Endothelial cell of umbilical vein (primary cell): Measurements from ENCODE around the gene PNMA1. TPM values are rescaled to one million over a fixed set of nuclear protein-coding genes. Genes with fewer than 3 reads are reported as not detected.

Source experiments
- BruUV-seq: library from RNA; stranded (reverse); fragments of 400-500 nt; replicated peaks from 2 replicates; lab custom pipeline; 2021; lab: Mats Ljungman, UMichigan
- CTCF ChIA-PET: fragments of 300-600, 350-600 bp; sonication (Branson Sonifier 250); formaldehyde crosslinking; loops from one replicate; lab custom pipeline; 2021; ENCODE audit warnings: antibody characterized with exemption, inconsistent platforms; lab: Charles Lee
- POLR2A ChIA-PET: fragments of 300-600, 350-600 bp; sonication (Branson Sonifier 250); formaldehyde crosslinking; loops from one replicate; lab custom pipeline; 2021; ENCODE audit warnings: antibody characterized with exemption, inconsistent platforms; lab: Charles Lee
- DNase-seq: peaks from one replicate; pipeline ENCODE4 v3.0.0-alpha.2; 2011; ENCODE audit warnings: low read depth, low spot score
- FAIRE-seq: peaks from 2 replicates; lab custom pipeline; 2011; peaks lifted over from hg19 to GRCh38; lab: Jason Lieb, UNC
- H2AFZ ChIP-seq: 2 replicates; pipeline ENCODE4 v1.6.0; 2012; ENCODE audit warnings: low read depth, low read length, control low read depth, inconsistent platforms
- H3K27ac ChIP-seq: 2 replicates; pipeline ENCODE4 v1.5.1; 2011; ENCODE audit warnings: low read depth, mild to moderate bottlenecking, control low read depth, low read length, moderate library complexity; ENCODE audit not compliant: insufficient read depth
- H3K27me3 ChIP-seq, 2 experiments: 2 replicates each; pipeline versions ENCODE4 v1.6.0 to v1.6.1; 2011; ENCODE audit warnings: low read length in 2 of 2, mixed read lengths in 1 of 2; ENCODE audit not compliant: control insufficient read depth in 2 of 2, insufficient read depth in 2 of 2
- H3K36me3 ChIP-seq, 2 experiments: 2 replicates in 1 of 2; 3 replicates in 1 of 2; pipeline ENCODE4 v1.5.1; 2011; ENCODE audit warnings: low read length in 2 of 2, mild to moderate bottlenecking in 1 of 2, moderate library complexity in 1 of 2; ENCODE audit not compliant: control insufficient read depth in 2 of 2, insufficient read depth in 2 of 2; ENCODE audit errors: extremely low read depth in 1 of 2
- H3K4me1 ChIP-seq: 3 replicates; pipeline ENCODE4 v1.5.1; 2011; ENCODE audit warnings: mild to moderate bottlenecking, low read length; ENCODE audit not compliant: control insufficient read depth, insufficient read depth; ENCODE audit errors: extremely low read depth
- H3K4me2 ChIP-seq: 2 replicates; pipeline ENCODE4 v1.6.1; 2011; ENCODE audit warnings: low read length, control low read depth, mixed read lengths; ENCODE audit not compliant: insufficient read depth
- H3K4me3 ChIP-seq, 3 experiments: fragments of 200-600 bp in 1 of 3; sonication (generic), shearing (Covaris generic) in 1 of 3; replicated peaks in 1 of 3; 2 replicates each; pipeline ENCODE4 v1.5.1; 2011 to 2016; ENCODE audit warnings: control low read depth in 3 of 3, low read length in 3 of 3, mild to moderate bottlenecking in 2 of 3, inconsistent platforms in 1 of 3, low read depth in 1 of 3, moderate library complexity in 1 of 3; ENCODE audit not compliant: insufficient read depth in 1 of 3
- H3K79me2 ChIP-seq: 2 replicates; pipeline ENCODE4 v1.6.0; 2012; ENCODE audit warnings: low read length, inconsistent platforms; ENCODE audit not compliant: control insufficient read depth, insufficient read depth
- H3K9ac ChIP-seq: replicated peaks from 2 replicates; pipeline ENCODE3; 2011; ENCODE audit warnings: low read length, control low read depth; ENCODE audit not compliant: insufficient read depth; ENCODE audit errors: extremely low read depth
- H3K9me1 ChIP-seq: replicated peaks from 3 replicates; pipeline ENCODE4 v1.6.0; 2011; ENCODE audit warnings: mild to moderate bottlenecking, low read length; ENCODE audit not compliant: control insufficient read depth, insufficient read depth; ENCODE audit errors: extremely low read depth
- H3K9me3 ChIP-seq: replicated peaks from 2 replicates; pipeline ENCODE4 v1.5.1; 2012; ENCODE audit warnings: low read length, inconsistent platforms; ENCODE audit not compliant: control insufficient read depth, insufficient read depth
- H4K20me1 ChIP-seq: replicated peaks from 2 replicates; pipeline ENCODE3; 2011; ENCODE audit warnings: mild to moderate bottlenecking, low read length; ENCODE audit not compliant: control insufficient read depth, insufficient read depth; ENCODE audit errors: extremely low read depth
- CTCF ChIP-seq, 2 donors: IDR thresholded peaks; 1 replicate in 1 of 2; 2 replicates in 1 of 2; pipeline ENCODE4 v1.5.1; 2011; ENCODE audit warnings: low read length in 2 of 2, mild to moderate bottlenecking in 2 of 2, moderate library complexity in 2 of 2, control low read depth in 1 of 2, inconsistent platforms in 1 of 2, low read depth in 1 of 2; ENCODE audit not compliant: insufficient read depth in 1 of 2; ENCODE audit errors: extremely low read depth in 1 of 2
- FOS ChIP-seq: IDR thresholded peaks from 2 replicates; pipeline ENCODE4 v1.6.1; 2011; ENCODE audit warnings: mild to moderate bottlenecking, low read length, moderate library complexity, borderline replicate concordance; ENCODE audit not compliant: insufficient read depth
- JUN ChIP-seq: IDR thresholded peaks from 2 replicates; pipeline ENCODE4 v1.6.1; 2011; ENCODE audit warnings: borderline replicate concordance, low read depth; ENCODE audit not compliant: insufficient read length, insufficient read depth
- MYC ChIP-seq: IDR thresholded peaks from one replicate; pipeline ENCODE4 v1.6.1; 2011; ENCODE audit warnings: mild to moderate bottlenecking, low read depth, low read length
- POLR2AphosphoS5 ChIP-seq: IDR thresholded peaks from 2 replicates; pipeline ENCODE4 v1.6.1; 2012; ENCODE audit warnings: low read depth, mild to moderate bottlenecking, control low read depth, low read length, moderate library complexity; ENCODE audit not compliant: insufficient read depth
- dilution Hi-C: fragments of 300-500 bp; cut with MboI; formaldehyde crosslinking; loops from one replicate; pipeline ENCODE4 v1.15.0; 2019; ENCODE audit warnings: low sequenced_read_pairs; ENCODE audit not compliant: extremely low pct_ligation_motif_present
- intact Hi-C: fragments of 100-400 bp; cut with micrococcal nuclease; formaldehyde crosslinking; loops from one replicate; pipeline ENCODE4 v1.10.0; 2022
- polyA plus RNA-seq, 4 experiments: library from polyadenylated mRNA; depleted of rRNA in 3 of 4; stranded (reverse) in 3 of 4; unstranded in 1 of 4; fragments of >200 nt; gene quantifications; 2 replicates each; pipeline versions ENCODE4 v1.2.1 to v1.2.3, GENCODE V29; 2011 to 2012; ENCODE audit warnings: missing spikeins in 1 of 4
- total RNA-seq: library from RNA; stranded (reverse); gene quantifications from 2 replicates; pipeline ENCODE4 v1.2.3, GENCODE V29; 2021

The PNMA1 gene
- total and polyA plus RNA-seq, 2 donors (not counting 3 experiments of a cell fraction or from before 2014, with no cell fraction given), result 29.8 to 82.6 TPM

GRCh38 chr14:73722581-73722980 lies 8.4 kb upstream of the PNMA1 start:
- intact Hi-C loops, result no loop called here

More at GRCh38 chr14:73722581-73722980, 8.4 kb upstream of the PNMA1 start:
- no TSS peak for BruUV-seq
- Histone ChIP-seq H3K9me3 (no peaks in the 10 kb centered on the region), H3K4me3 (no peak overlapping the region), H3K4me2 (no peak overlapping the region), H4K20me1 (no peaks in the 10 kb centered on the region), H2AFZ (no peak overlapping the region), H3K36me3 (peaks cover 48 to 53% of the 10 kb centered on the region in 2 experiments), H3K79me2 (peaks cover 7% of the 10 kb centered on the region), H3K27me3 (no peaks in the 10 kb centered on the region), H3K27ac (no peak overlapping the region), H3K4me1 (peaks cover 37% of the 10 kb centered on the region), H3K9ac (no peak overlapping the region), H3K9me1 (no peaks in the 10 kb centered on the region)
- DNase-seq, result no peak
- POLR2A ChIA-PET, result no interaction called here
- TF ChIP-seq CTCF (IDR thresholded peaks at IDR 0.05; ENCODE audit: extremely low read depth in 1 of 2, insufficient read depth in 1 of 2, low read depth in 1 of 2, low read length in 2 of 2), result no peak
- TF ChIP-seq FOS, result no peak
- no peak for TF ChIP-seq JUN
- TF ChIP-seq POLR2AphosphoS5, result no peak
- TF ChIP-seq MYC, result no peak
- FAIRE-seq, result no peak
- CTCF ChIA-PET, result interaction anchor here (1.9 to 12.0 kb wide), 2 partner anchors 19 to 104 kb away, joined by 12 to 131 read pairs; no protein-coding TSS in a partner anchor
- dilution Hi-C loops, result no loop called here
